Esophagus muscularis mucosa (tissue), 4 donors: Measurements from ENCODE around the gene IPCEF1. TPM values are rescaled to one million over a fixed set of nuclear protein-coding genes. Genes with fewer than 3 reads are reported as not detected.

Experiments used
- DNase-seq: peaks from one replicate; pipeline ENCODE4 v3.0.0-alpha.2; 2017; ENCODE audit errors: extremely low spot score
- H3K27ac ChIP-seq, 4 donors: fragments of 200-600 bp; sonication (generic); replicated peaks in 1 of 4; 1 replicate in 3 of 4; 2 replicates in 1 of 4; pipeline ENCODE4 v1.5.1; 2016 to 2019; ENCODE audit warnings: mild to moderate bottlenecking in 1 of 4
- H3K27me3 ChIP-seq, 4 donors: fragments of 200-600 bp; sonication (generic); one replicate each; pipeline versions ENCODE4 v1.5.1 to v1.6.0; 2016 to 2019
- H3K36me3 ChIP-seq, 4 donors: fragments of 200-600 bp; sonication (generic); one replicate each; pipeline ENCODE4 v1.5.1; 2016 to 2019
- H3K4me1 ChIP-seq, 4 donors: fragments of 200-600 bp; sonication (generic); one replicate each; pipeline ENCODE4 v1.5.1; 2016 to 2019
- H3K4me3 ChIP-seq, 4 donors: fragments of 200-600 bp; sonication (generic); 1 replicate in 2 of 4; 2 replicates in 2 of 4; pipeline ENCODE4 v1.5.1; 2016 to 2019; ENCODE audit warnings: mild to moderate bottlenecking in 4 of 4, moderate library complexity in 1 of 4
- H3K9me3 ChIP-seq, 4 donors: fragments of 200-600 bp; sonication (generic); 1 replicate in 3 of 4; 2 replicates in 1 of 4; pipeline ENCODE4 v1.5.1; 2016 to 2019
- CTCF ChIP-seq, 3 experiments: fragments of 200-600 bp in 2 of 3; fragments of 450-650 bp in 1 of 3; sonication (generic) in 2 of 3; IDR thresholded peaks; one replicate each; pipeline ENCODE4 v1.5.1; 2017 to 2019; ENCODE audit warnings: antibody characterized with exemption in 3 of 3, mild to moderate bottlenecking in 2 of 3, moderate library complexity in 1 of 3
- EP300 ChIP-seq: sonication (generic); formaldehyde crosslinking; IDR thresholded peaks from one replicate; pipeline ENCODE4 v1.6.1; 2017; ENCODE audit warnings: antibody characterized with exemption
- POLR2A ChIP-seq: fragments of 450-650 bp; IDR thresholded peaks from one replicate; pipeline ENCODE4 v1.6.1; 2017; ENCODE audit warnings: antibody characterized with exemption, moderate library complexity, mild to moderate bottlenecking, low read depth
- POLR2AphosphoS5 ChIP-seq, 2 donors: sonication (generic); formaldehyde crosslinking; IDR thresholded peaks; one replicate each; pipeline ENCODE4 v1.6.1; 2017; ENCODE audit warnings: antibody characterized with exemption in 2 of 2
- WGBS: methylation state at CpG from one replicate; pipeline ENCODE4 v1.1.5; 2018; 5-methylcytosine and 5-hydroxymethylcytosine counted together
- intact Hi-C: fragments of 100-400 bp; cut with DNase I; formaldehyde crosslinking; loops from one replicate; pipeline ENCODE4 v1.15.1; 2023
- total RNA-seq, 4 donors: library from RNA; depleted of rRNA; stranded (reverse); fragments of >200 nt; gene quantifications; one replicate each; pipeline versions ENCODE4 v1.1.0 to v1.2.1, GENCODE V29; 2016

IPCEF1 gene
- total RNA-seq, 4 donors from 2014 or later, result 0.63 to 2.7 (median 1.2) TPM

DNA sequence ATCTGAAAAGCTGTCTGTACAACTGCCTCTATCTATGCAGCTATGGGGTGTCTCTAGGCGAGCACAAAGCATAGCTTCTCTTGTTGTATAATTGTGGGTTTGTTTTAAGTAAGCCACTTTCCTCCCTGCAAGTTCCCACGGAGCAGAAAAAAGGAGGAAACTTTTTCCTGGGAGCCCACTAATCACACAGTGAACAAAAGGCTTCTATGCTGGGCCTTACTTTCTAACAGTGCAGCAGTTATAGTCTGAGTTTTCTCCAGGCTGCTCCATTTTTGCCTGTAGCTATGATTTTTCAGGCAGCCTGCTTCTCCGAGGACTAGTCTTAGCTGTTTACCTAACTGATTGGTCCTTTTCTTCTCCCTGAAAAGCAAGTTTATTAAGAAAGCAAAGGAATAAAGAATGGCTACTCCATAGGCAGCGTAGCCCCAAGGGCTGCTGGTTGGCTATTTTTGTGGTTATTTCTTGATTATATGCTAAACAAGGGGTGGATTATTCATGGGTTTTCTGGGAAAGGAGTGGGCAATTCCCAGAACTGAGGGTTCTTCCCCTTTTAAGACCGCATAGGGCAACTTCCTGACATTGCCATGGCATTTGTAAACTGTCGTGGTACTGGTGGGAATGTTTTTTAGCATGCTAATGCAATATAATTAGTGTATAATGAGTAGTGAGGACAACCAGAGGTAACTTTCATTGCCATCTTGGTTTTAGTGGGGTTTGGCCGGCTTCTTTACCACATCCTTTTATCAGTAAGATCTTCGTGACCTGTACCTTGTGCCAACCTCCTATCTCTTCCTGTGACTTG lies 233.2 kb downstream of the IPCEF1 start:
- Histone ChIP-seq H3K36me3 (no peaks in the 10 kb centered on the region), H3K4me1 (no peaks in the 10 kb centered on the region), H3K4me3 (no peak overlapping the region), H3K27me3 (no peaks in the 10 kb centered on the region), H3K9me3 (no peaks in the 10 kb centered on the region), H3K27ac (no peak overlapping the region)
- no peak for DNase-seq
- intact Hi-C loops, result no loop called here
- 71% methylated on average over 8 of the region's 8 CpGs for WGBS
- no peak for TF ChIP-seq CTCF (IDR thresholded peaks at IDR 0.05)
- TF ChIP-seq EP300, result no peak
- no peak for TF ChIP-seq POLR2A
- no peak for TF ChIP-seq POLR2AphosphoS5 (IDR thresholded peaks at IDR 0.05)

DNA sequence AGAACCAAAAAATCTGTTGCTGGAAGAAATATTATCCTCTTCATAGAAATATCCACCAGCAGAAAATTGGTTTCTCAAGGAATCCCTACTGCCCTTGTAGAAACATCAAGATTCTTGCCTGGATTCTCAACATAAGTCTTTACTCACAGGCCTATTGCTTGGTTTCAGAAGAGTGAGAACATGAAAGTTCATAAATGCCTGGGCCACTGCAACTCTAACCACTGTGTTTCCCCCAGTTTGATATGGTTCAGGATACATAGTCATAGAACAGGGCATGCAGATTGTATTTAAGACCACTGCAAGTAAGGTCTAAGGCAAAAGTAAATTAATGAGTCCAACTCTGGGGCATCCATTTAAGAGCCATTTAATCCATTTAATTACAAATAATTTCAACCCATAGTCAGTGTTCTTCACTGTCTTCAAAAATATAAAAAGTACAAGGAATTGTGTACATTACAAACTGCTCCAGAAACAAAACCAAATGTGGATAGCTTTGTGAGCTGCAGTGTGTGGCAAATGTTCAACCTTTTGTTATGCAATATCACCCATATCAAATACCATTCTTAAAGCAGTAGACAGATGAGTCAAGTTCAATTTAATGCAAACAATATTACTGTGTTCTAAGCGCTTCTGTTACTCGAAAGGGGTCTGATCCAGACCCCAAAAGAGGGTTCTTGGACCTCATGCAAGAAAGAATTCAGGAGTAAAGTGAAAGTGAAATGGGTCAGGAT lies 234.2 kb downstream of the IPCEF1 start:
- Histone ChIP-seq H3K36me3 (no peaks in the 10 kb centered on the region), H3K27me3 (no peaks in the 10 kb centered on the region), H3K27ac (no peak overlapping the region), H3K4me3 (no peak overlapping the region), H3K4me1 (no peaks in the 10 kb centered on the region), H3K9me3 (no peaks in the 10 kb centered on the region)
- intact Hi-C loops, result no loop called here
- TF ChIP-seq POLR2AphosphoS5 (IDR thresholded peaks at IDR 0.05) (no peak), CTCF (IDR thresholded peaks at IDR 0.05) (no peak), EP300 (no peak), POLR2A (no peak)
- WGBS, result 83% methylated on average over 2 of the region's 2 CpGs
- DNase-seq, result no peak

DNA sequence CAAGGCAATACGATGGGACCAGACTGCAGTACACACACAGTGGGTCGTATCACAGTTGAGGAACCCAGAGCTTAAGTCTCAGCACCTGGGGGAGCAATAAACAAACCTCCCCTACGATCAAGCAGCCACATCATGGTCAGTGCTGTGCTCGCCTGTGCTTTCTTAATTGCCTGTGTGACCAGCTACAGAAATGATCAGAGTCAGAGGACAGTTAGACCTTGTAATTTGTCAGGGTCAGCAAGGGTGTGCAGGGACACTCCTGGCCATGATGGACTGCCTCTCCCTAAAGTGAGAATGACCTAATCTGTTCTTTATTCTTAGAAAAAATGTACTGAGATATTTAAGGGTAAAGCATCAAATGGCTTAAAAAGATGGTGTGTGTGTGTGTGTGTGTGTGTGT lies 239.1 kb downstream of the IPCEF1 start:
- Histone ChIP-seq H3K27me3 (no peaks in the 10 kb centered on the region), H3K27ac (no peak overlapping the region), H3K4me1 (no peaks in the 10 kb centered on the region), H3K9me3 (no peaks in the 10 kb centered on the region), H3K4me3 (no peak overlapping the region), H3K36me3 (no peaks in the 10 kb centered on the region)
- intact Hi-C loops, result no loop called here
- 94% methylated on average over 4 of the region's 4 CpGs for WGBS
- no peak for DNase-seq
- no peak for TF ChIP-seq POLR2A
- no peak for TF ChIP-seq POLR2AphosphoS5 (IDR thresholded peaks at IDR 0.05)
- TF ChIP-seq CTCF (IDR thresholded peaks at IDR 0.05), result no peak
- TF ChIP-seq EP300, result no peak

DNA sequence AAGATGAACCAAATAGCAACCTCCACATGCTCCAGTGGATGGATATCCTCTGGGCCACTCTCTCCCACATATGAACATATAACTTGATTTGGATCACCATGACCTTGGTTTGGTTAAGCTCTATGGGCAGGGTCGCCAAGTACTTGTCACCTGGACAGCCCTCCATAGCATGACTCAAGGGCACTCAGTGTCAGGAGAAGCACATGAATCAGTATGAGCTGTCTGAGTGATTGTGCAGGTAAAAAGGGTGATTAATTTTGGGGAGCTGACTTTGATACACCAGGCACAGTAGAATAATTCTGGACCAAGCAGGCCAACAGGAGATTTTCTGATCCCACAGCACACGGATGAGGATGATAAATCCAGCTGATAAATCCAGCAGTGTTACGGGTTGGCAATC lies 243.2 kb downstream of the IPCEF1 start:
- intact Hi-C loops, result no loop called here
- no peak for DNase-seq
- no peaks in the 10 kb centered on the region for H3K36me3 ChIP-seq
- H3K4me1 ChIP-seq, result no peaks in the 10 kb centered on the region
- no peak overlapping the region for H3K27ac ChIP-seq
- 94% methylated on average over 3 of the region's 3 CpGs for WGBS
- H3K9me3 ChIP-seq, result no peaks in the 10 kb centered on the region
- no peak overlapping the region for H3K4me3 ChIP-seq
- TF ChIP-seq POLR2AphosphoS5 (IDR thresholded peaks at IDR 0.05), result no peak
- TF ChIP-seq POLR2A, result no peak
- no peak for TF ChIP-seq CTCF (IDR thresholded peaks at IDR 0.05)
- TF ChIP-seq EP300, result no peak
- no peaks in the 10 kb centered on the region for H3K27me3 ChIP-seq
